K562 (cell line): ENCODE data around the gene ADGRB3. TPM values are rescaled to one million over a fixed set of nuclear protein-coding genes. Genes with fewer than 3 reads are reported as not detected.

Source experiments
- ATAC-seq: fragments of 200-7000 bp; cut with Tn5 transposase; 3 replicates; pipeline ENCODE4 v1.9.1; 2020; ENCODE audit warnings: moderate library complexity
- BruUV-seq: library from RNA; stranded (reverse); fragments of 400-500 nt; replicated peaks from 2 replicates; lab custom pipeline; 2021; lab: Mats Ljungman, UMichigan
- CTCF ChIA-PET: fragments of 300-600 bp; formaldehyde crosslinking; extraction: SDS; loops from one replicate; lab custom pipeline; 2021; ENCODE audit warnings: low intra/inter-chr PET ratio; lab: Yijun Ruan, JAX
- POLR2A ChIA-PET: fragments of 300-600, 350-650 bp; sonication (Branson Sonifier 250); formaldehyde crosslinking; extraction: SDS; loops from one replicate; lab custom pipeline; 2021; ENCODE audit warnings: antibody characterized with exemption, inconsistent platforms; lab: Yijun Ruan, JAX
- DNase-seq, 4 experiments: peaks; one replicate each; pipeline versions ENCODE4 v3.0.0 to v3.0.0-alpha.2; 2011 to 2018; ENCODE audit warnings: low spot score in 3 of 4, mixed read lengths in 3 of 4; ENCODE audit errors: extremely low read depth in 1 of 4
- FAIRE-seq: peaks from 2 replicates; lab custom pipeline; 2011; peaks lifted over from hg19 to GRCh38; lab: Jason Lieb, UNC
- H2AFZ ChIP-seq: 2 replicates; pipeline ENCODE4 v1.6.0; 2011; ENCODE audit warnings: low read depth, low read length, control low read depth, inconsistent platforms
- H3K27ac ChIP-seq: fragments of 200-600 bp; 3 replicates; pipeline ENCODE4 v1.8.0; 2011; ENCODE audit warnings: low read depth, mild to moderate bottlenecking, control low read depth, inconsistent platforms, low read length, moderate library complexity, mixed read lengths; ENCODE audit errors: extremely low read depth
- H3K27me3 ChIP-seq, 2 experiments: fragments of 300-600 bp in 1 of 2; 2 replicates in 1 of 2; 3 replicates in 1 of 2; pipeline versions ENCODE4 v1.6.0 to v1.8.0; 2011; ENCODE audit warnings: inconsistent platforms in 2 of 2, low read length in 2 of 2, mild to moderate bottlenecking in 1 of 2, mixed read lengths in 1 of 2, moderate library complexity in 1 of 2; ENCODE audit not compliant: control insufficient read depth in 2 of 2, insufficient read depth in 2 of 2
- H3K36me3 ChIP-seq: fragments of 300-600 bp; 3 replicates; pipeline ENCODE4 v1.8.0; 2011; ENCODE audit warnings: mild to moderate bottlenecking, low read length, inconsistent platforms; ENCODE audit not compliant: control insufficient read depth, insufficient read depth
- H3K4me1 ChIP-seq, 2 experiments: fragments of 200-600 bp in 1 of 2; replicated peaks in 1 of 2; 2 replicates in 1 of 2; 3 replicates in 1 of 2; pipeline versions ENCODE4 v1.5.1 to v1.8.0; 2011; ENCODE audit warnings: inconsistent platforms in 2 of 2, low read length in 2 of 2, mild to moderate bottlenecking in 1 of 2, mixed read lengths in 1 of 2, moderate library complexity in 1 of 2; ENCODE audit not compliant: control insufficient read depth in 2 of 2, insufficient read depth in 2 of 2
- H3K4me2 ChIP-seq: 2 replicates; pipeline ENCODE4 v1.6.1; 2011; ENCODE audit warnings: low read length, control low read depth, inconsistent platforms, mixed read lengths; ENCODE audit not compliant: insufficient read depth
- H3K4me3 ChIP-seq: fragments of 200-600 bp; sonication (generic), shearing (Covaris generic); 2 replicates; pipeline ENCODE4 v1.5.1; 2016; ENCODE audit warnings: control low read depth, inconsistent platforms
- H3K79me2 ChIP-seq: fragments of 200-600 bp; 3 replicates; pipeline ENCODE4 v1.8.0; 2011; ENCODE audit warnings: low read length, inconsistent platforms; ENCODE audit not compliant: control insufficient read depth, insufficient read depth
- H3K9ac ChIP-seq, 2 experiments: 2 replicates each; pipeline versions ENCODE4 v1.6.0 to v1.6.1; 2011; ENCODE audit warnings: low read depth in 2 of 2, low read length in 2 of 2, control low read depth in 1 of 2, inconsistent platforms in 1 of 2, mild to moderate bottlenecking in 1 of 2, mixed read lengths in 1 of 2; ENCODE audit not compliant: insufficient read depth in 1 of 2
- H3K9me1 ChIP-seq: one replicate; pipeline ENCODE4 v1.6.0; 2011; ENCODE audit warnings: inconsistent platforms, mild to moderate bottlenecking, low read length, moderate library complexity; ENCODE audit not compliant: control insufficient read depth, insufficient read depth
- H3K9me3 ChIP-seq: replicated peaks from 2 replicates; pipeline ENCODE4 v1.5.1; 2011; ENCODE audit warnings: low read depth, low read length, inconsistent platforms; ENCODE audit not compliant: control insufficient read depth, insufficient read depth
- H4K20me1 ChIP-seq: replicated peaks from 2 replicates; pipeline ENCODE4 v1.6.1; 2011; ENCODE audit warnings: low read length, inconsistent platforms, mixed read lengths; ENCODE audit not compliant: control insufficient read depth, insufficient read depth
- HDAC6 ChIP-seq: IDR thresholded peaks from 2 replicates; pipeline ENCODE4 v1.6.1; 2012; ENCODE audit warnings: low read depth, mild to moderate bottlenecking, control low read depth, inconsistent platforms, low read length, moderate library complexity
- HIVEP1 ChIP-seq: fragments of 250-450 bp; sonication (Bioruptor Pico); IDR thresholded peaks from 2 replicates; pipeline ENCODE4 v1.4.0; 2020; ENCODE audit warnings: mild to moderate bottlenecking
- ILF3 ChIP-seq: fragments of 450-650 bp; IDR thresholded peaks from 2 replicates; pipeline ENCODE4 v1.6.1; 2018; ENCODE audit warnings: antibody characterized with exemption, mild to moderate bottlenecking, moderate library complexity, borderline replicate concordance
- PHF21A ChIP-seq: fragments of 450-650 bp; IDR thresholded peaks from 2 replicates; pipeline ENCODE4 v1.6.1; 2017; ENCODE audit warnings: low read depth, borderline replicate concordance
- ZNF212 ChIP-seq: fragments of 450-650 bp; formaldehyde crosslinking; IDR thresholded peaks from 2 replicates; pipeline ENCODE4 v1.4.0; 2020; ENCODE audit warnings: mild to moderate bottlenecking
- WGBS: fragments of 100-300 bp; shearing (Covaris generic); methylation state at CpG from one replicate; pipeline ENCODE4 v1.1.6; 2016; ENCODE audit warnings: low coverage, mixed read lengths; ENCODE audit not compliant: insufficient coverage; ENCODE audit errors: missing lambda C conversion rate; 5-methylcytosine and 5-hydroxymethylcytosine counted together
- in situ Hi-C: fragments of 300-500 bp; cut with MboI; formaldehyde crosslinking; loops from 4 replicates; pipeline ENCODE4 v1.15.0; 2018; ENCODE audit warnings: inconsistent platforms, mixed read lengths
- intact Hi-C: fragments of 100-400 bp; cut with micrococcal nuclease; formaldehyde crosslinking; loops from 2 replicates; pipeline ENCODE4 v1.14.2; 2022
- polyA plus RNA-seq, 8 experiments: library from polyadenylated mRNA; depleted of rRNA in 4 of 8; stranded (reverse) in 5 of 8; unstranded in 3 of 8; fragments of >200 nt; fragmentation: Nextera tagmentation in 2 of 8; fragmentation: Illumina TruSeq in 1 of 8; extraction: Ambion mirVana in 2 of 8; extraction: Trizol in 1 of 8; gene quantifications; 2 replicates each; pipeline versions ENCODE4 v1.2.1 to v1.2.3, GENCODE V29; 2011 to 2014; ENCODE audit warnings: inconsistent platforms in 1 of 8, missing spikeins in 1 of 8
- total RNA-seq, 7 experiments: library from RNA; depleted of rRNA in 6 of 7; stranded (reverse); fragments of >200 nt in 6 of 7; fragmentation: Illumina TruSeq in 2 of 7; extraction: Trizol in 2 of 7; gene quantifications; 2 replicates each; pipeline versions ENCODE4 v1.2.1 to v1.2.3, GENCODE V29; 2011 to 2021; ENCODE audit warnings: low replicate concordance in 1 of 7
- TF ChIP-seq, protein P1 (sequence below), 3 experiments: fragments of 200-800 bp in 1 of 3; fragments of 250-450 bp in 1 of 3; fragments of 450-650 bp in 1 of 3; sonication (Bioruptor Pico) in 1 of 3; sonication (Bioruptor generic) in 1 of 3; formaldehyde crosslinking in 1 of 3; IDR thresholded peaks; 2 replicates each; pipeline versions ENCODE4 v1.6.1 to v1.8.0; 2016 to 2022; ENCODE audit warnings: mild to moderate bottlenecking in 2 of 3, missing genetic modification characterization in 2 of 3, missing compliant biosample characterization in 1 of 3, moderate library complexity in 1 of 3
- TF ChIP-seq, protein P2 (sequence below): sonication (generic); formaldehyde crosslinking; IDR thresholded peaks from 2 replicates; pipeline ENCODE4 v1.8.1; 2022; ENCODE audit warnings: missing genetic modification reagents

ADGRB3 gene
- total and polyA plus RNA-seq, 9 of the 15 experiments (the other 6 are each of a cell fraction or from before 2014, with no cell fraction given), result 0.90 to 7.8 (median 2.4) TPM

DNA sequence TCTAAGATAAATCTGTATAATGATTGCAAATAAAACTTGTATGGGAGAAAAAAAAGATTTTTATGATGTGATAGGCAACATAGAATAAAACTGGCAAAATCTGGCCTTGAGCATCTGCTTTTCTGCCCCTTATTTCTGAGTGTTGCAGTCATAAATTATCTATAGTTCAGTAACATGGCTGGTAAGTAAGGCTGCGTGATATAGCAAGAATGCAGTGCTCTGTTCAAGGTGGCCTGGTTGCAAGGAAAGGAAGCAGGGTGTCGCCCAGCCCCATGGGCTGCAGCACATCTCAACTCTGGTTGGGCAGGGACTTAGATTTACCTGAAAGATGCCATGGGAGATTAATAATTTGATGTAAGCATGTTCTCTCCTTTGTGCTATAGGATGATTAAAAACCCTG is 582.3 kb downstream of the ADGRB3 start (continued):
- TF ChIP-seq, protein P1, sequence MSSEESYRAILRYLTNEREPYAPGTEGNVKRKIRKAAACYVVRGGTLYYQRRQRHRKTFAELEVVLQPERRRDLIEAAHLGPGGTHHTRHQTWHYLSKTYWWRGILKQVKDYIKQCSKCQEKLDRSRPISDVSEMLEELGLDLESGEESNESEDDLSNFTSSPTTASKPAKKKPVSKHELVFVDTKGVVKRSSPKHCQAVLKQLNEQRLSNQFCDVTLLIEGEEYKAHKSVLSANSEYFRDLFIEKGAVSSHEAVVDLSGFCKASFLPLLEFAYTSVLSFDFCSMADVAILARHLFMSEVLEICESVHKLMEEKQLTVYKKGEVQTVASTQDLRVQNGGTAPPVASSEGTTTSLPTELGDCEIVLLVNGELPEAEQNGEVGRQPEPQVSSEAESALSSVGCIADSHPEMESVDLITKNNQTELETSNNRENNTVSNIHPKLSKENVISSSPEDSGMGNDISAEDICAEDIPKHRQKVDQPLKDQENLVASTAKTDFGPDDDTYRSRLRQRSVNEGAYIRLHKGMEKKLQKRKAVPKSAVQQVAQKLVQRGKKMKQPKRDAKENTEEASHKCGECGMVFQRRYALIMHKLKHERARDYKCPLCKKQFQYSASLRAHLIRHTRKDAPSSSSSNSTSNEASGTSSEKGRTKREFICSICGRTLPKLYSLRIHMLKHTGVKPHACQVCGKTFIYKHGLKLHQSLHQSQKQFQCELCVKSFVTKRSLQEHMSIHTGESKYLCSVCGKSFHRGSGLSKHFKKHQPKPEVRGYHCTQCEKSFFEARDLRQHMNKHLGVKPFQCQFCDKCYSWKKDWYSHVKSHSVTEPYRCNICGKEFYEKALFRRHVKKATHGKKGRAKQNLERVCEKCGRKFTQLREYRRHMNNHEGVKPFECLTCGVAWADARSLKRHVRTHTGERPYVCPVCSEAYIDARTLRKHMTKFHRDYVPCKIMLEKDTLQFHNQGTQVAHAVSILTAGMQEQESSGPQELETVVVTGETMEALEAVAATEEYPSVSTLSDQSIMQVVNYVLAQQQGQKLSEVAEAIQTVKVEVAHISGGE (CRISPR knock-in tag; IDR thresholded peaks at IDR 0.05), result no peak

DNA sequence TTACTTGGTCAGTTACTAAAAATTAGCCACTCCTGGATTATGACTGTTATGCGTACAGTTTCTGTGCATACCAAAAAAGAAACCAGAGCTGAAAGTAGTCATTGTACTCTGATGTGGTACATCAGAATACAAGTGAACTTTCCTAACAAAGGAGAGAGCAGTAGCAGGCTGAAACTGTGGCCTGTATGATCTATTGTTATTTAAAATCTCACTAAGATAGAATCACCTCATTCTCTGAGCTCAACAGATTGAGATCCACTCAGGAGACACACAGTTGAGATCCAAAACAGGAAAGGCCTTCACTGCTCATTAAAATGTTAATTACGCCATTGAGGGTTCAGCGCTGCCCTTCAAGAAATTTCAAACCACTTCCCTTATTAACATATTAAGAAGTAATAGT is 585.3 kb downstream of the ADGRB3 start:
- Histone ChIP-seq H3K36me3 (no peaks in the 10 kb centered on the region), H3K79me2 (no peaks in the 10 kb centered on the region), H2AFZ (no peak overlapping the region), H3K27me3 (no peaks in the 10 kb centered on the region), H3K9ac (no peak overlapping the region), H3K4me3 (no peak overlapping the region), H3K9me1 (no peaks in the 10 kb centered on the region), H3K4me2 (no peak overlapping the region), H3K9me3 (no peaks in the 10 kb centered on the region), H4K20me1 (no peaks in the 10 kb centered on the region), H3K4me1 (no peaks in the 10 kb centered on the region), H3K27ac (no peak overlapping the region)
- WGBS, result 8% methylated on average over 3 of the region's 3 CpGs
- DNase-seq, result no peak
- POLR2A ChIA-PET, result no interaction called here
- no peak for FAIRE-seq
- CTCF ChIA-PET, result no interaction called here
- ATAC-seq, result no peak
- TF ChIP-seq HDAC6 (no peak), ILF3 (no peak), PHF21A (no peak), HIVEP1 (CRISPR knock-in tag) (no peak), ZNF212 (CRISPR knock-in tag) (no peak)
- TF ChIP-seq, protein P2, sequence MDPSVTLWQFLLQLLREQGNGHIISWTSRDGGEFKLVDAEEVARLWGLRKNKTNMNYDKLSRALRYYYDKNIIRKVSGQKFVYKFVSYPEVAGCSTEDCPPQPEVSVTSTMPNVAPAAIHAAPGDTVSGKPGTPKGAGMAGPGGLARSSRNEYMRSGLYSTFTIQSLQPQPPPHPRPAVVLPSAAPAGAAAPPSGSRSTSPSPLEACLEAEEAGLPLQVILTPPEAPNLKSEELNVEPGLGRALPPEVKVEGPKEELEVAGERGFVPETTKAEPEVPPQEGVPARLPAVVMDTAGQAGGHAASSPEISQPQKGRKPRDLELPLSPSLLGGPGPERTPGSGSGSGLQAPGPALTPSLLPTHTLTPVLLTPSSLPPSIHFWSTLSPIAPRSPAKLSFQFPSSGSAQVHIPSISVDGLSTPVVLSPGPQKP, result no peak
- intact Hi-C loops, result no loop called here
- in situ Hi-C loops, result no loop called here
- no TSS peak for BruUV-seq
